ENCODE measurements around the gene TRIM24. TPM values are rescaled to one million over a fixed set of nuclear protein-coding genes. Genes with fewer than 3 reads are reported as not detected.

TRIM24 gene
- total RNA-seq, 1 donor from 2014 or later, result 14.3 TPM

DNA sequence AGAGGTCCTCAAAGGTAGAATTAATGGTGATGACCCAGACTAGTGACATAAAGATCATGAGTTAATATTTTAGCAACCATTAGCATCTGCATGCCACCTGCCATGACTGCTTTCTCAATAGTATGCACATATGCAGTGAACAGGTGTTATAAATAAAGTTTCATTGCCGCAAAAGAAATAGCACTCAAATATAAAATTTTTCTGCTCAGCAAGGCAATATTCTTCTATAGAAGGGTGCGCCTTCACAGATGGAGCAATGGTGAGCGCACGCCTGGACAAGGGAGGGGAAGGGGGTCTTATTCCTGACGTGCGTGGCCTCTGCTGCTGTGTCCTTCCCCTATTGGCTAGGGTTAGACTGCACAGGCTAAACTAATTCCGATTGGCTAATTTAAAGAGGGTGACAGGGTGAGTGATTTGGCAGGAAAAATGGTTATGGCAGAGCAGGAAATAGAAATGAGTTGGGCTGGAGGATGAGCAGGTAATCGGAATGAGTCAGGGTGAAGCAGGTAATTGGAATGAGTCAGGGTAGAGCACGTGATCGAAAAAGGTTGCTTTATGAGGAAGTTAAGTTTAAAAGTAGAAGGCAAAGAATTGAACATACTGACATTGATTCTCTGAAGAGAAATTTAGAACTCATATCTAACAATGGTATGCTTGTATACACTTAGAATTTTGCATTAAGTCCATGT is 24.7 kb upstream of the TRIM24 start:
- Mint-ChIP-seq H3K27me3 (peaks cover 4% of the 10 kb centered on the region), H3K4me1 (no peaks in the 10 kb centered on the region), H3K4me3 (no peak overlapping the region), H3K27ac (no peak overlapping the region), H3K9me3 (peaks cover 13% of the 10 kb centered on the region), H3K36me3 (ENCODE audit: low read depth) (no peaks in the 10 kb centered on the region)
- POLR2A ChIA-PET, result no interaction called here
- intact Hi-C loops (cut with micrococcal nuclease), result no loop called here
- ATAC-seq (ENCODE audit: low read depth) (no peak), DNase-seq (no peak)
- CTCF ChIA-PET, result no interaction called here
- TF ChIP-seq, protein P1, sequence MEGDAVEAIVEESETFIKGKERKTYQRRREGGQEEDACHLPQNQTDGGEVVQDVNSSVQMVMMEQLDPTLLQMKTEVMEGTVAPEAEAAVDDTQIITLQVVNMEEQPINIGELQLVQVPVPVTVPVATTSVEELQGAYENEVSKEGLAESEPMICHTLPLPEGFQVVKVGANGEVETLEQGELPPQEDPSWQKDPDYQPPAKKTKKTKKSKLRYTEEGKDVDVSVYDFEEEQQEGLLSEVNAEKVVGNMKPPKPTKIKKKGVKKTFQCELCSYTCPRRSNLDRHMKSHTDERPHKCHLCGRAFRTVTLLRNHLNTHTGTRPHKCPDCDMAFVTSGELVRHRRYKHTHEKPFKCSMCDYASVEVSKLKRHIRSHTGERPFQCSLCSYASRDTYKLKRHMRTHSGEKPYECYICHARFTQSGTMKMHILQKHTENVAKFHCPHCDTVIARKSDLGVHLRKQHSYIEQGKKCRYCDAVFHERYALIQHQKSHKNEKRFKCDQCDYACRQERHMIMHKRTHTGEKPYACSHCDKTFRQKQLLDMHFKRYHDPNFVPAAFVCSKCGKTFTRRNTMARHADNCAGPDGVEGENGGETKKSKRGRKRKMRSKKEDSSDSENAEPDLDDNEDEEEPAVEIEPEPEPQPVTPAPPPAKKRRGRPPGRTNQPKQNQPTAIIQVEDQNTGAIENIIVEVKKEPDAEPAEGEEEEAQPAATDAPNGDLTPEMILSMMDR (IDR thresholded peaks at IDR 0.05), result no peak

DNA sequence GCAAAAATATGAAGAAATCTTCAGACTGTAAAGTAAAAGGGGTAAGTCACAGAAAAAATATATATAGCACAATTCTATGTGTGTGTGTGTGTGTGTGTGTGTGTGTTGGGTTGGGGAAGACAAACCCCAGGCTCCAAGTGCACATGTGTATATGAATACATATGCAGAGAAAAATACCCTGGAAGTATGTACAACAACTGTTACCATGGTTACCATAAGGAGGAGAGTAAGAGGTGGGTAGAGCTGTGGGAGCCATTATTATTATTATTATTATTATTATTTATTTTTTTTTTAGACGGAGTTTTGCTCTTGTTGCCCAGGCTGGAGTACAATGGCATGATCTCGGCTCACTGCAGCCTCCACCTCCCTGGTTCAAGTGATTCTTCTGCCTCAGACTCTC is 23.7 kb upstream of the TRIM24 start:
- no peaks in the 10 kb centered on the region for H3K4me1 Mint-ChIP-seq
- no peak overlapping the region for H3K27ac Mint-ChIP-seq
- H3K27me3 Mint-ChIP-seq, result peaks cover 4% of the 10 kb centered on the region
- no peak overlapping the region for H3K4me3 Mint-ChIP-seq
- H3K36me3 Mint-ChIP-seq (ENCODE audit: low read depth), result no peaks in the 10 kb centered on the region
- H3K9me3 Mint-ChIP-seq, result peaks cover 6% of the 10 kb centered on the region
- ChIA-PET POLR2A (no interaction called here), CTCF (no interaction called here)
- TF ChIP-seq, protein P1 (IDR thresholded peaks at IDR 0.05), result no peak
- intact Hi-C loops (cut with micrococcal nuclease), result no loop called here
- ATAC-seq (ENCODE audit: low read depth) (no peak), DNase-seq (no peak)

DNA sequence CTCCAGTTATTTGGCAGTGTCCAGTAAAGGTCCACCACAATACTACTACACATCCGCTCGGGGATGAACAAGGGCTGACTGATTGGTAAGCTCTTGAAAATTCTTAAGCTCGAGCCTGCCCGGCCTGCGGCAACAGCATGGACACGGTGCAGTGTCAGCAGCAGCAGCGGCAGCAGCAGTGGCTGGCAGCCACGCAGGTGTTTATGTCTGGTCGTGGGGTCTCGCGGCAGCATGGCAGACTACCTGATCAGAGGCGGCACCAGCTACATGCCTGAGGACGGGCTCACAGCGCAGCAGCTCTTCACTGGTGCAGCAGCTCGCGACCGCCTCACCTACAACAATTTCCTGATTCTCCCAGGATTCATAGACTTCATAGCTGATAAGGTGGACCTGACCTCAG is 19.6 kb upstream of the TRIM24 start:
- ChIA-PET POLR2A (no interaction called here), CTCF (no interaction called here)
- DNase-seq (no peak), ATAC-seq (ENCODE audit: low read depth) (no peak)
- Mint-ChIP-seq H3K9me3 (no peaks in the 10 kb centered on the region), H3K27ac (no peak overlapping the region), H3K4me3 (no peak overlapping the region), H3K4me1 (no peaks in the 10 kb centered on the region), H3K27me3 (peaks cover 4% of the 10 kb centered on the region), H3K36me3 (ENCODE audit: low read depth) (no peaks in the 10 kb centered on the region)
- intact Hi-C loops (cut with micrococcal nuclease), result no loop called here
- TF ChIP-seq, protein P1 (IDR thresholded peaks at IDR 0.05), result no peak

DNA sequence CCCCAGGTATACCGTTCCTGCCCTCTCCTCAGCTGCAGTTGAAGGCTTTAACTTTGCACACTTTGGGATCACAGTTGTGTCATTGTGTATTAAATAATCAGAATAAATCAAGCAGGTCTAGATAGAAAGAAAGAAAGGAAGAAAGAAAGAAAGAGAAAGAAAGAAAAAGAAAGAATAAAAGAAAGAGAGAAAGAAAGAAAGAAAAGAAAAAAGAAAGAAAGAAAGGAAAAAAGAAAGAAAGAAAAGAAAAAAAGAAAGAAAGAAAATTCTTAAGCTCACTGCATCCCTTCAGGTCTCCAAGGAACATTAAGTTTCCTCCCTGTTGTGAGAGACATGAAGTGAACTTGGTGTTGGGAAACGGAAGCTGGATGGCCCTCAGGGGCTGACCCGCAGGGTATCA is 17.2 kb upstream of the TRIM24 start:
- no peaks in the 10 kb centered on the region for H3K36me3 Mint-ChIP-seq (ENCODE audit: low read depth)
- DNase-seq (no peak), ATAC-seq (ENCODE audit: low read depth) (no peak)
- H3K4me1 Mint-ChIP-seq, result no peaks in the 10 kb centered on the region
- TF ChIP-seq, protein P1 (IDR thresholded peaks at IDR 0.05), result no peak
- ChIA-PET CTCF (no interaction called here), POLR2A (no interaction called here)
- H3K27ac Mint-ChIP-seq, result no peak overlapping the region
- peaks cover 4% of the 10 kb centered on the region for H3K27me3 Mint-ChIP-seq
- no peak overlapping the region for H3K4me3 Mint-ChIP-seq
- H3K9me3 Mint-ChIP-seq, result no peaks in the 10 kb centered on the region
- intact Hi-C loops (cut with micrococcal nuclease), result no loop called here

DNA sequence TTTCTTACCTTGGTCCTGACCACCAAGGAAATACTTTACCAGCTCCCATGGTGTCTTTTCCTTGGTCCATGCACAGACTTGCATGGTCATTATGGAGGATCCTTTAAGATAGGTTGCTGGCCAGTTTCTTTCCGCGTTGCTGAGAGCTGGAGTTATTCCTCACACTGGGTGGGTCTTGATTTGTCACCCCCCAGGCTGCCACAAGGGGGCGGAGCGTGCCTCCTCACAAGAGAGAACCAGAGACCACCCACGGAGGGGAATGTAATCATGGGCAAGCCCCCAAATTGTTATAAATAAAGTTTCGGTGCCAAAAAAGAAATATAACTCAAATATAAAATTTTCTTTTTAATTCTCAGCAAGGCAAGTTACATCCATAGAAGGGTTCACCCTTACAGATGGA is 10.5 kb upstream of the TRIM24 start:
- intact Hi-C loops (cut with micrococcal nuclease), result no loop called here
- H3K27me3 Mint-ChIP-seq, result no peaks in the 10 kb centered on the region
- DNase-seq (no peak), ATAC-seq (ENCODE audit: low read depth) (no peak)
- no peak overlapping the region for H3K4me3 Mint-ChIP-seq
- POLR2A ChIA-PET, result no interaction called here
- H3K9me3 Mint-ChIP-seq, result no peaks in the 10 kb centered on the region
- no peak overlapping the region for H3K27ac Mint-ChIP-seq
- no peaks in the 10 kb centered on the region for H3K36me3 Mint-ChIP-seq (ENCODE audit: low read depth)
- no peaks in the 10 kb centered on the region for H3K4me1 Mint-ChIP-seq
- TF ChIP-seq, protein P1 (IDR thresholded peaks at IDR 0.05), result no peak
- CTCF ChIA-PET, result interaction anchor here (1.5 kb wide), 1 partner anchor 289 kb away, joined by 4 read pairs; no protein-coding TSS in a partner anchor
